Ovary (tissue), 9 donors: ENCODE results near the gene CHD6. TPM values are rescaled to one million over a fixed set of nuclear protein-coding genes. Genes with fewer than 3 reads are reported as not detected.

Experiments
- DNase-seq, 5 donors: peaks; one replicate each; pipeline ENCODE4 v3.0.0-alpha.2; 2019 to 2020
- H3K27ac ChIP-seq, 2 donors: fragments of 200-600 bp; one replicate each; pipeline versions ENCODE4 v1.5.1 to v1.8.0; 2019 to 2022
- H3K27me3 ChIP-seq: fragments of 200-600 bp; one replicate; pipeline ENCODE4 v1.8.0; 2022
- H3K36me3 ChIP-seq: fragments of 200-600 bp; sonication (generic); one replicate; pipeline ENCODE4 v1.5.1; 2019
- H3K4me1 ChIP-seq: one replicate; pipeline ENCODE4 v1.8.1; 2013; ENCODE audit warnings: mild to moderate bottlenecking, moderate library complexity; ENCODE audit not compliant: insufficient read depth
- H3K4me3 ChIP-seq: fragments of 200-600 bp; sonication (generic); one replicate; pipeline ENCODE4 v1.5.1; 2017
- H3K9me3 ChIP-seq, 2 donors: fragments of 200-600 bp in 1 of 2; sonication (generic) in 1 of 2; one replicate each; pipeline versions ENCODE4 v1.5.1 to v1.8.1; 2013 to 2019; ENCODE audit warnings: mild to moderate bottlenecking in 1 of 2, moderate library complexity in 1 of 2
- EP300 ChIP-seq: sonication (generic); formaldehyde crosslinking; IDR thresholded peaks from one replicate; pipeline ENCODE4 v1.6.1; 2017; ENCODE audit warnings: antibody characterized with exemption
- POLR2A ChIP-seq: fragments of 450-650 bp; IDR thresholded peaks from one replicate; pipeline ENCODE4 v1.6.1; 2017; ENCODE audit warnings: antibody characterized with exemption, mild to moderate bottlenecking, moderate library complexity
- WGBS, 3 donors: extraction: QIAGEN DNeasy Blood & Tissue Kit in 1 of 3; methylation state at CpG; one replicate each; pipeline versions ENCODE4 v1.1.5 to v1.1.7; 2013 to 2017; 5-methylcytosine and 5-hydroxymethylcytosine counted together
- intact Hi-C, 4 donors: fragments of 100-400 bp; cut with DNase I; formaldehyde crosslinking; loops; one replicate each; pipeline versions ENCODE4 v1.11.0 to v1.15.1; 2022 to 2023
- polyA plus RNA-seq, 2 donors: library from polyadenylated mRNA; stranded (reverse); fragments of 200-250 nt in 1 of 2; fragments of 350-450 nt in 1 of 2; fragmentation: Illumina TruSeq in 1 of 2; extraction: RNeasy Lipid Tissue Mini Kit (QIAGEN cat#74804) in 1 of 2; gene quantifications; one replicate each; pipeline ENCODE4 v1.2.3, GENCODE V29; 2013 to 2014
- total RNA-seq, 7 donors: library from RNA; depleted of rRNA in 2 of 7; stranded (reverse); fragments of >200 nt in 2 of 7; fragmentation: NEBNext Ultra II Directional in 3 of 7; extraction: Animal tissue kit (Norgen Biotek cat#: 25700) in 3 of 7; gene quantifications; one replicate each; pipeline versions ENCODE4 v1.1.0 to v1.2.4, GENCODE V29; 2016 to 2023
- TF ChIP-seq, protein P1 (sequence below), 3 donors: fragments of 450-650 bp in 2 of 3; fragments of 200-600 bp in 1 of 3; IDR thresholded peaks; one replicate each; pipeline versions ENCODE4 v1.5.1 to v1.8.0; 2016 to 2022; ENCODE audit warnings: antibody characterized with exemption in 3 of 3, mild to moderate bottlenecking in 1 of 3
- donor health status: DM: no; HTN: no; CAD: no; lungs with moderate emphysema.
- donor health status: DM: no; HTN: no; CAD: no.
- donor health status: Bipolar disorder and iron deficiency.
- donor health status: DM: yes; HTN: yes; CAD: no.
- donor health status: DM: no; HTN: no; CAD: no.
- donor health status: DM: yes; HTN: yes; CAD: no.

CHD6 gene
- total and polyA plus RNA-seq, 9 donors: 12.1 to 82.4 (median 52.7) TPM

DNA sequence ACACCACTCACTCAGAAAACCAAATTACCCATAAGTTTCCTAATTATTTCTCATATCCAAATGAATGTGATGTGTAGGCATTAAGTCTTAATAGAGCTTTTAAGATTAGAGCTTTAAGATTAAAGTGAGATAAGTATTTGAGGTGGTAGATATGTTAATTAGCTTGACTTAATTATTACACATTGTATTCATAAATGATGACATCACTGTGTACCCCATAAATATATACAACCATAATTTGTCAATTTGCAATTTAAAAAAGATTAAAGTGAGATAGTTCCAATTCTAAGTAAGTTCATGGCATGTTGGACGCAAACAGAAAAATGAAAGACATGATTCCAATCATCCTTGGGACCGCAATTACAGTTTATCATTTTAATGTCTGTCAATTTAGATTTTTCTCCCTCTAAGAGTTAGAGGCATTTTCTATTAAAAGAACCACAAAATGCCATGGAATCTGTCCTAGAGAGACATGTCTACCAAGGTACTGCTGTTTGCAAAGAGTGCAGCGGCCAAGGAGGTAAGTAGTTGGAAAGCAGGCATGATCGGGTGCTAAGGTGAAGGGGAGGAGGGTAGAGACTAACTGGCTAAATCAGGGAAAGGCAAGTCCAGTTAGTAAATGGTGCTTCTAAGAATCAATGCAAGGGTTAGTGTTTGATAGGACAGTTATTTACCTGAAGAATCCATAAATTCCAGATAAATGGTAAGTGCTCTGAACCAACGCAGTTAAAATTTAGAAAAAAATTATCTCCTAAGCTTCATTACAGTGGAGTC, 65.7 kb downstream of the CHD6 start:
- 95 to 99% (median 99%) methylated on average over 5 of the region's 5 CpGs for WGBS, 3 donors
- H3K27me3 ChIP-seq: no peaks in the 10 kb centered on the region
- H3K4me3 ChIP-seq: no peak overlapping the region
- no peak for TF ChIP-seq POLR2A
- TF ChIP-seq, protein P1, sequence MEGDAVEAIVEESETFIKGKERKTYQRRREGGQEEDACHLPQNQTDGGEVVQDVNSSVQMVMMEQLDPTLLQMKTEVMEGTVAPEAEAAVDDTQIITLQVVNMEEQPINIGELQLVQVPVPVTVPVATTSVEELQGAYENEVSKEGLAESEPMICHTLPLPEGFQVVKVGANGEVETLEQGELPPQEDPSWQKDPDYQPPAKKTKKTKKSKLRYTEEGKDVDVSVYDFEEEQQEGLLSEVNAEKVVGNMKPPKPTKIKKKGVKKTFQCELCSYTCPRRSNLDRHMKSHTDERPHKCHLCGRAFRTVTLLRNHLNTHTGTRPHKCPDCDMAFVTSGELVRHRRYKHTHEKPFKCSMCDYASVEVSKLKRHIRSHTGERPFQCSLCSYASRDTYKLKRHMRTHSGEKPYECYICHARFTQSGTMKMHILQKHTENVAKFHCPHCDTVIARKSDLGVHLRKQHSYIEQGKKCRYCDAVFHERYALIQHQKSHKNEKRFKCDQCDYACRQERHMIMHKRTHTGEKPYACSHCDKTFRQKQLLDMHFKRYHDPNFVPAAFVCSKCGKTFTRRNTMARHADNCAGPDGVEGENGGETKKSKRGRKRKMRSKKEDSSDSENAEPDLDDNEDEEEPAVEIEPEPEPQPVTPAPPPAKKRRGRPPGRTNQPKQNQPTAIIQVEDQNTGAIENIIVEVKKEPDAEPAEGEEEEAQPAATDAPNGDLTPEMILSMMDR (IDR thresholded peaks at IDR 0.05): no peak
- TF ChIP-seq EP300: no peak
- H3K9me3 ChIP-seq: no peaks in the 10 kb centered on the region
- no peaks in the 10 kb centered on the region for H3K36me3 ChIP-seq
- intact Hi-C loops: no loop called here
- no peak overlapping the region for H3K27ac ChIP-seq
- DNase-seq: no peak
- H3K4me1 ChIP-seq: no peaks in the 10 kb centered on the region

DNA sequence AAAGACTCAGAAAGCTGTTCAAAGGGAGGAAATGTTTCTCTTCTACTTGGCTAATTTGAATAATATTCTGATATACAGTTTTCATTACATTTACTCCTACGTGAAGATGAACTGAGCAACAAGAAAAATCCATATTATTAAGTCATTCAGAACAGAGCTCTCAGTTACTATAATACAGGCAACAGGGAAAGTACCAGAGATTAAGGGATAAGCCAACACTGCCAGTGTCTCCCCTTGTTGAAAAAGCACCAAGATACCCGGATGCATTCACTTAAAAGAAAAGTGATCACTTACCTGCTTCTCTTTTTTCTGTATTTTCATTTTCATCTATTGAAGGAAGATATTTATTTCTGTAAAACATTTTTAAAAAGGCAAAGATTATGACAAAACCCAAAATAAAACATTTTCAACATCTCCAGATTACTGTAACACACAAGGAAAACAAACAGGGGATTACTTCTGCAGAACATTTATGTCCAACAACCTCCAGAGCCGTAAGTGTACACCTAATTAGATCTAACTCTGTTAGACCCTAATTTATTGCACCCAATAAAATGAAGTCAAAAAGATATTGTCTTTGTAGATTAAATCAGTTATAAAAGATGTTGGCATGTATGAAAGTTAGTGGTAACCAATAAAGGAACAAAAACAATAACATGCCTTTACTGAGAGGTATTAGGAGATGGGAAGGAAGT, 67.0 kb downstream of the CHD6 start:
- WGBS, 3 donors: 63 to 70% (median 67%) methylated on average over 3 of the region's 3 CpGs
- Histone ChIP-seq H3K27ac (no peak overlapping the region), H3K4me3 (no peak overlapping the region), H3K9me3 (no peaks in the 10 kb centered on the region), H3K4me1 (no peaks in the 10 kb centered on the region), H3K36me3 (no peaks in the 10 kb centered on the region), H3K27me3 (no peaks in the 10 kb centered on the region)
- intact Hi-C loops: no loop called here
- no peak for DNase-seq
- TF ChIP-seq, protein P1 (IDR thresholded peaks at IDR 0.05): no peak
- TF ChIP-seq POLR2A (no peak), EP300 (no peak)

DNA sequence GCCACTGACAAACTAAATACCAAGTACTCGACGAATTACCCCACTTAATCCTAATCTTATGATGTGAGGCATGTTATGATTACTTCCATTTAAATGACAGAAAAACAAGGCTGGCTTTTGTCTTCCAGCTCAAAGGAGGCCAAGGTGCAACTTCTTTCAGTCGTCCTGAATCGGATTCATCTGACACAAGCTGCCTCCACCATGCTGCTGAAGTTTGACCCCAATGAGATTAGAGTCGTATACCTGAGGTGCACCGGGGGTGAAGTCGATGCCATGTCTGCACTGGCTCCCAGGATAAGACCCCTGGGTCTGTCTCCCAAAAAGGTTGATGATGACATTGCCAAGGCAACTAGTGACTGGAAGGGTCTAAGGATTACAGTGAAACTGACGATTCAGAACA, 71.0 kb downstream of the CHD6 start:
- Histone ChIP-seq H3K27ac (no peak overlapping the region), H3K27me3 (no peaks in the 10 kb centered on the region), H3K9me3 (no peaks in the 10 kb centered on the region), H3K36me3 (no peaks in the 10 kb centered on the region), H3K4me3 (no peak overlapping the region), H3K4me1 (no peaks in the 10 kb centered on the region)
- no peak for TF ChIP-seq POLR2A
- TF ChIP-seq, protein P1 (IDR thresholded peaks at IDR 0.05): no peak
- TF ChIP-seq EP300: no peak
- 89 to 91% (median 90%) methylated on average over 8 of the region's 8 CpGs for WGBS, 3 donors
- intact Hi-C loops: no loop called here
- no peak for DNase-seq

DNA sequence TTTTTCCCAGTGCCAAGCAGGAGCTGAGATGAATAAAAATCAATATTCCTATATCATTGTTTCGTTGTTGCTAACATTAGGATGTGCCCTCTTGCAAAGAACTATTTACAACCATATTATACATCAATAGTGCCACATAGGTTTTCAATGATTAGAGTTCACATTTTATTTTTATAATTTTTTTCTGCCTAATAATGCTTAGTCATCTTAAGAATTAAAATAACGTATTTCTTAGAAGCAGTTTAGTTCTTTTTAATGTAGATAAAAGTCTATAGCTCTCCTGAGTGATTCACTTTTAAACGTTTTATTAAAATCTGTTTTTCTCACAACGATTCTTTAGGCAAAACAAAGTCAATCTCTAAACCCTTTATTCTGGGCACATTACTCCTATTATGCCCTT, 71.6 kb downstream of the CHD6 start:
- TF ChIP-seq POLR2A (no peak), EP300 (no peak)
- TF ChIP-seq, protein P1 (IDR thresholded peaks at IDR 0.05): no peak
- 83 to 91% (median 88%) methylated on average over 4 of the region's 4 CpGs for WGBS, 3 donors
- H3K9me3 ChIP-seq: no peaks in the 10 kb centered on the region
- no peak overlapping the region for H3K4me3 ChIP-seq
- DNase-seq: no peak
- H3K36me3 ChIP-seq: no peaks in the 10 kb centered on the region
- intact Hi-C loops: no loop called here
- no peaks in the 10 kb centered on the region for H3K27me3 ChIP-seq
- no peaks in the 10 kb centered on the region for H3K4me1 ChIP-seq
- H3K27ac ChIP-seq: no peak overlapping the region
